Posterior cingulate gyrus (tissue), 11 donors: ENCODE results near the gene TAMM41.
A peak's percentile ranks its signal among the peaks of the same experiment; 100 is the strongest.

ENCODE experiments used
- DNase-seq, 10 donors: peaks; one replicate each; pipeline versions ENCODE4 v3.0.0 to v3.0.0-alpha.2; 2020 to 2021; ENCODE audit warnings: mixed read lengths in 3 of 10
- intact Hi-C: fragments of 100-400 bp; cut with DNase I; formaldehyde crosslinking; loops from one replicate; pipeline ENCODE4 v1.15.1; 2023

TAMM41 gene

DNA sequence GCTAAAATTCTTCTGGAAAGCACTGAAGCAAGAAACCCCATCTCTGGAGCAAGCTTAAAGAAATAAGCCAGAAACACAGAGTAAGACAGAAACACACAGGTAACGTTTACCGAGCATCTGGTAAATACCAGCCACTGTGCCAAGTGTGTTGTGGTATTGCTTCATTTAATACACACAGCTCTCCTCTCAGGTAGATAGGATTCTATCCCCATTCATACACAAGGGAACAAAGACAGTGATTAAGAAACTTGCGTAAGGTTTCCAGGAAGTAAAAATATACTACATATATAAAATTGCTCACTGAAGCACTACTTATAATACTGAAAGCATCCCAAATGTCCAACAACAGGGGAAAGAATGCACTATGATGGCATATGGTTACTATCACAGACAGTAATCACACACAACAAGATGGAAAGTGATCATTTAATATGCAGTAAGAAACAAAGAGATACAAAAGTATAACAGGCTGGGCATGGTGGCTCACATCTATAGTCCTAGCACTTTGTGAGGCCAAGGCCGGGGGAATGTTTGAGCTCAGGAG is 27.5 kb downstream of the TAMM41 start:
- intact Hi-C loops = no loop called here
- no peak for DNase-seq

DNA sequence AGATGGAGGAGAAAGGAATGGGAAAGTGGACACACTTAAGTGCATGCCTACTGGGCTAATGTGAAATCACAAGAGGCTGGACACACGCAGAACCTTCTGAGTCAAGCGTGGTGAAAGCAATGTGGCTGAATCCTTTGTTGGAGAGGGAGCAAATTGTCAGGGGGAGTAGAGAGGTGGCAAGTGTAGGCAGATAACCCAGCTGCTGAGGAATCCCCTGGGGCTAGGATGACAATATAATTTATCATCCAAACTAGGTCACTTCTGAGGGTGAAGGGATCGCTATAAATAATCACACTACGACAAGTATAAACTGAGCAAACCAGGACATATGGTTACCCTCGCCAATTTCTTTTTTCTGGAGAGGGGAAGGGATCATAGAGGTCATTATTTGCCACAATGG is 28.7 kb downstream of the TAMM41 start:
- no peak for DNase-seq
- intact Hi-C loops = no loop called here

DNA sequence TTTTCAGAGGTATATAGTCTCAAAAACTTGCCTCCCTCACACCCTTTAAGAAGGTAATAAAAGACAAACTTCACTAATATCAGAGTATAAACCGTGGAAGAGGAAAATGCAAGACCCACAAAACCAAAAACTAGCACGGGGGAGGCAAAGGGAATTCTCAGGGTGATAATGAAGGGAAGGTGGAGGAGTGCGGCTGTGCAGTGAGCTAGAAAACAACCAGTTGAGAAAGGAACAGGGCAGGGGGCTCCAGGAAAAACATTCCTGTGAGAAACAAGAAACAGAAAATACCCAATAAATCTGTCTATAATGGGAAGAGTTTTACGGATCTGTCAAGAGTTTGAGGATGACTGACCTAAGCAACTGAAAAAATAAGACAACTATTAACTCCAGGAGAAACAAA is 31.6 kb downstream of the TAMM41 start:
- intact Hi-C loops = no loop called here
- DNase-seq = no peak

DNA sequence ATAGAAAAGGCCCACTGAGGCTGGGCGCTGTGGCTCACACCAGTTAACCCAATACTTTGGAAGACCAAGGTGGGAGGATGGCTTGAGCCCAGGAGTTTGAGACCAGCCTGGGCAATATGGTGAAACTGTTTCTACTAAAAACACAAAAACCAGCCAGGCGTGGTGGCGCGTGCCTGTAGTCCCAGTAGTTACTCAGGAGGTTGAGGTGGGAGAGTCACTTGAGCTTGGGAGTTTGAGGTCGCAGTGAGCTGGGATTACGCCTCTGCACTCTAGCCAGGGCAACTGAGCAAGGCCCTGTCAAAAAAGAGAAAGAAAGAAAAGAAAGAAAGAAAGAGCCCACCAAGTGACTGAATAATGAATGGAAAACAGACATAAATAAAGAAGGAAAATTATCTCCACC is 32.0 kb downstream of the TAMM41 start:
- intact Hi-C loops = no loop called here
- DNase-seq = no peak

DNA sequence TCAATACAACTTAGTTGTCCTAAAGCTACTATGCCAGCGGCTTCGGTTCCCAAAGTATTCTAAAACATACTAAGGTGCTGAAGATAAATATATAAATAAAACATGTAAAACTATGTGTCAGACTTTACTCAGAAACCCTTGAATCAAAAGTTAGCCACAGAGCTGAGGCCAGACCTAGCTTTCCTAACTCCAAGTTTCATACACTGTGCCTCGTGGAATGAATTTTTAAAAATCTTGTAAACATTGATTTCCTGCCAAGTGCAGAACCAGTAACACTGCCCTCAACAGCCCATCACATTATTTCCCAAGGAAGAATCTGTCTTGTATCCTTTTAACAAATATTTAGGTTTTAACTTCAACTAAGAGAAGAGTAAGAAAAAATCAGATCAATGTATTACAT is 36.4 kb downstream of the TAMM41 start:
- intact Hi-C loops = no loop called here
- DNase-seq = no peak

DNA sequence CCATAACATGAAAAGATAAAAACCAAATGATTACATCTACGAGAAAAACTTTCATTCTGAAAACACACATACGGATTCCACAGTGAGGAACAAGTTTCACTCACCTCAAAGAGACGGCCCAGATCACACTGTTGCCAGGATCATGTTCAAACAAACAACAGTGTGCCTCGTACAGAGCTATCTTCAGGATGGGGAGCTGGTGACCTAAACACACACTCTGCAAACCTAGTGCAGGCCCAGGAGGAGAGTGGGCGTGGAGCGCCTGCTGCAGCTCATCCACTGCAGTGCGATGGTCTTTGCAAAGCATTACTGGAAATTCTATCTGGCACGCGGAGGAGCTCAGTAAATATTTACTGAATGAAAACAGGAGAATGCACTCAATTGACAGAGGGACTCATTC is 38.5 kb downstream of the TAMM41 start:
- peak in 1 of 10 donors; percentile 35 for DNase-seq
- intact Hi-C loops = loop anchor here (10.0 kb wide), 1 partner anchor 153 kb away; no protein-coding TSS in a partner anchor

DNA sequence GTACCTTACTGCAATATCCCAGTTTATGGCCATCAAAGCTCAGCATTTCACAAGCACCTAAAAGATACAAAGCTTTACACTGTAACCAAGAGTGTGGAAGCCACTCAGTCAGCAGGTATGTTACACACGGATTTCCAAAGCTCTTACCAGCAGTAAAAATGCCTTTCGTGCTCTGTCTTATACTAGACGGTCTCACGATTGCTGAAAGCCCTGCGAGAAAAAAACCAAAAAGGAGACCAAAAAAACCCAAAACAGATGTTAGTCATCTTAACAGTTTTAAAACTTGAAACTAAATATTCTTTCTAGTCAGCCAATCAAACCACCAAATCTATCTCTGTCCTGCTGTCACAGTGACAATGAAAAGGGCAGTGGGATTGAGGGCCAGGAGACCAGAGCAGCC is 39.0 kb downstream of the TAMM41 start:
- intact Hi-C loops = loop anchor here (10.0 kb wide), 1 partner anchor 153 kb away; no protein-coding TSS in a partner anchor
- no peak for DNase-seq

DNA sequence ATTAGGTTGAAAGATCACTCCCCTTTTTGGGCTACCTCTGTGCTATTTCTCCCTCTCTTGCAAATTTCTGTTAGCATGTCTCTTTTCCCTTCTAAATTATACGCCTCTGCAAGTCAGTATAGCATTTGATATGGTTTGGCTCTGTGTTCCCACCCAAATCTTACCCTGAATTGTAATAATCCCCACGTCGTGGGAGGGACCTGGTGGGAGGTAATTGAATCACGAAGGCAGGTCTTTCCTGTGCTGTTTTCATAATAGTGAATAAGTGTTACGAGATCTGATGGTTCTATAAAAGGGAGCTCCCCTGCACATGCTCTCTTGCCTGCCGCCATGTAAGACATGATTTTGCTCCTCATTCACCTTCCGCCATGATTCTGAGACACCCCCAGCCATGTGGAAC is 41.0 kb downstream of the TAMM41 start:
- intact Hi-C loops = loop anchor here (10.0 kb wide), 1 partner anchor 151 kb away; no protein-coding TSS in a partner anchor
- no peak for DNase-seq

DNA sequence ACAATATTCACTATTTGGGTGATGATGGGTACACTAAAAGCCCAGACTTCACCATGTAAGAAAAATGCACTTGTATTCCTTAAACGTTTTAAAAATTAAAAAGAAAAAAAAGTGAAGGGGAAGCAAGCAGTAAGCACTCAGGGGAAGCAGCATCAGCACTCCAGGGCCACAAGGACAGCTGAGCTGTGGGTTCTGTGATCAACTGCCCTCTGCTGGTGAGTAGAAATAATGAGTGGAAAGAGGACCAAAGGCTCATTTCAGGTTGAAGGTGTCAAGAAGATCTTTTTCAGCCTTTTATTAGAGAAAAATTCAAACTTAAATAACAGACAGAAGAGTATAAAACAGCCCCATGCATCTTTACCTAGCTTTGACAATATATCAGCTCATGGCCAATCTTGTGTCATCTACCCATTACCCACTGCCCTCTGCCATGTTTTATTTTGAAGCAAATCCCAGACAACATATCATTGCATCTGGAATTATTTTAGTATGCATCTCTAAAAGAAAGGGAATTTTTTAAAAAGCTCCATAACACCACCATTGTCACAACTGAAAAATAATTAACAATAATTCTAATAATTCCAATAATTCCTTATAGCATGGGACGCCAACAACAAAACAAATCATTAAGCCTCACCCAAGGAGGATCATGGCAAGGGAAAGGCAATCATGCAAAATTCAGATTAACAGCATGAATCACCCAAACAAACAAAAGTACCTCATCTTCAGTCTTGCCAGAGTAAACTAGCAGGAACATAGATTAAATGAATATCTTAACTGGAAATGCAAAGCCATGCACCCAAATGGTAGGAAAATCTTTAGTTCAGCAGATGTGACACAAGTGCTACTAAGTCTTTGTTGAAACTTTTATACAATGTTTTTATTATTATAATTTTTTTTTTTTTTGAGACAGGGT is 42.5 kb downstream of the TAMM41 start:
- DNase-seq = peak in 5 of 10 donors; percentile 13 to 86 (median 26)
- intact Hi-C loops = loop anchor here (5.0 to 10.0 kb wide), 2 partner anchors 149 to 427 kb away; no protein-coding TSS in a partner anchor

DNA sequence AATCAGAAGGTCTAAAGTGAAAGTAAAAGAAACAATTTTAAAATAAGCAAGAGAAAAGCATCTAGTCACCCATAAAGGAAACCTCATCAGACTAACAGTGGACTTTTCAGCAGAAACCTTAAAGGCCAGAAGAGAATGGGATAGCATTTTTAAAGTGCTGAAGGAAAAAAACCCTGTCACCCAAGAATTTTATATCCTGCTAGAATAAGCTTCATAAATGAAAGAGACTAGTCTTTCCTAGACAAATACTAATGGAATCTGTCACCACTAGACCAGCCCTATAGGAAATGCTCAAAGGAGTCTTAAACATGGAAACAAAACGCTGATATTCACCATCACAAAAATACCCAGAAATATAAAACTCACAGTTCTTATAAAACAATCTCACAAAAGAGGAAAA is 46.9 kb downstream of the TAMM41 start:
- no peak for DNase-seq
- intact Hi-C loops = loop anchor here (5.0 to 10.0 kb wide), 2 partner anchors 145 to 422 kb away; no protein-coding TSS in a partner anchor

- DNase-seq = no peak
- intact Hi-C loops = no loop called here
Observed at GRCh38 chr3:11794927-11795326, 51.8 kb downstream of the TAMM41 start.

- DNase-seq = no peak
- intact Hi-C loops = no loop called here
Observed at GRCh38 chr3:11791339-11792200, 55.1 kb downstream of the TAMM41 start.

- intact Hi-C loops = no loop called here
Observed at GRCh38 chr3:11789412-11789811, 57.3 kb downstream of the TAMM41 start.

GRCh38 chr3:11784971-11785377 is 61.7 kb downstream of the TAMM41 start:
- intact Hi-C loops = no loop called here
- DNase-seq = no peak

More at GRCh38 chr3:11789412-11789811, 57.3 kb downstream of the TAMM41 start:
- DNase-seq = no peak

DNA sequence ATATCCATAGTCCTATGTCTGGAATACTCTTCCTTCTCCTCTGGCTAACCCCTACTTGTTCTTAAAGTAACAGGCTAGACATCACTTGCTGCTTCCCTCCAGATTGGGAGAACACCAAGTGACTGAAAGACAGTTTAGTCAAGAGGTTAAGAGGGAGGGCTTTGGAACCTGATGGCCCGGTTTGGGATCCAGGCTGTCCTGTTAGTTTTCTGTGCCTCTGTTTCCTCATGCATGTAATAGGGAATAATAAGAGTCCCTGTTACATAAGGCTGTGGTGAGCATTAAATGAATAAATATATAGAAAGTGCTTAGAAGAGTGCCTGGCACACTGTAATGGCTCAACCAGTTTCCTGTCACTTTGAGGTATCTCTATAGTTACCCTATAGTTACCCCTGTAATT is 66.3 kb downstream of the TAMM41 start:
- intact Hi-C loops = no loop called here

GRCh38 chr3:11779626-11780025 is 67.1 kb downstream of the TAMM41 start:
- intact Hi-C loops = no loop called here
- DNase-seq = no peak

More for the DNA sequence above, 66.3 kb downstream of the TAMM41 start:
- DNase-seq = no peak

DNA sequence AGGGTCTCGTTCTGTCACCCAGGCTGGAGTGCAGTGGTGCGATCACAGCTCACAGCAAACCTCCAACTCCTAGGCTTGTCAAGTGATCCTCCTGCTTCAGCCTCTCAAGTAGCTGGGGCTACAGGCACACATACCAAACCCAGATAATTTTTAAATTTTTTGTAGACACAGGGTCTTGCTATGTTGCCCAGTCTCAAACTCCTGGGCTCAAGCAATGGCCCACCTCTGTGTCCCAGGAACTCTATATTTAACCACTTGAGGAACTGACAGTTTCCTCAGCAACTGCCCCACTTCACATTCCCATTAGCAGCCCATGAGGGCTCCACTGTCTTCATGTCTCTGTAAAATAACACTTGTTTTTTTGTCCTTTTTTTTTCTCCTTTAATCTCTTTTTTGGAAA is 68.4 kb downstream of the TAMM41 start:
- no peak for DNase-seq
- intact Hi-C loops = no loop called here

DNA sequence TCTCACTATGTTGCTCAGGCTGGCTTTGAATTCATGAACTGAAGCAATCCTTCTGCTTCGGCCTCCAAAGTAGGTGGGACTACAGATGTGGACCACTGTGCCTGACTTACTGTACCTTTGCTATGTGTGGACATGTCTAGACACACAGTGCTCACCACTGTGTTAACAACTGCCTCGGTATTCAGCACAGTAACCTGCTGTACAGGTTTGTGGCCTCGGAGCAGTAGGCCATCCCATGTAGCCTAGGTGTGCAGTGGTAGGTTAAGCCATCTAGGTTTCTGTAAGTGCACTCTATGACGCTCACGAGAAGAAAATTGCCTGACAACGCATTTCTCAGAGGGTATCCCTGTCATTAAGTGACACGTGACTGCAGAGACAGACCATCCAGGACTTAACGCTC is 70.3 kb downstream of the TAMM41 start:
- intact Hi-C loops = no loop called here
- DNase-seq = no peak

GRCh38 chr3:11775493-11775892 is 71.2 kb downstream of the TAMM41 start:
- no peak for DNase-seq
- intact Hi-C loops = no loop called here

DNA sequence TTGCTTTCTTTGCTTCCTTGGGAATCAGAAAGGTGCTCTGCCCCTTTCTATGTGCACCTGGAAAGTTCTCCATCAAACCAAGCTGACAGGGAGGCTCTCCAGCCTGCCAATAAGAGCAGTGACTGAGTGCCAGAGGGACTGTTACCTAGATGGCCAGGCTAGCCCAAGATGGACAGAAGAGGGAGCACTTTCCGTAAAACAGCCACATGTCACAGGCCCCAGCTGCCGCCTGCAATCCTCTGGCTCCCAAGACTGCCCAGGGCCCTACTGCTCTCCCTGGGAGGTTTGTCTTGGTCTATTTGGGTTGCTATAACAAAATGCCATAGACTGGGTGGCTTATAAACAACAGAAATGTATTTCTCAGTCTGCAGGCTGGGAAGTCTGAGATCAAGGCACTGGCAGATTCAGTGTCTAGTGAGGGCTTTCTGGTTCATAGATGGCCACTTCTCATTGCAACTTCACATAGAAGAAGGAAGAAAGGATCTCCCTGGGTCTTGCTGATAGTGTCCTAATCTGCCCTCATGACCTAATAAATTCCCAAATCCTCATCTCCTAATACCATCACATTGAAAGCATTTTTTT is 72.3 kb downstream of the TAMM41 start:
- DNase-seq = peak in 5 of 10 donors; percentile 20 to 85 (median 22)
- intact Hi-C loops = loop anchor here (5.0 kb wide), 1 partner anchor 63 kb away; no protein-coding TSS in a partner anchor
